GM12874 (cell line): ENCODE measurements around the gene GUCY2C.

ENCODE experiments used
- CTCF ChIP-seq: IDR thresholded peaks from 2 replicates; pipeline ENCODE4 v1.5.1; 2011; ENCODE audit warnings: low read depth, mild to moderate bottlenecking, control low read depth, low read length, moderate library complexity; ENCODE audit not compliant: insufficient read depth

Gene GUCY2C

GRCh38 chr12:14618983-14619382, 77.4 kb downstream of the GUCY2C start:
- TF ChIP-seq CTCF: 0 out of 2 replicates have a peak, but pooled peaks have one; percentile 24

GRCh38 chr12:14614704-14615121, 81.7 kb downstream of the GUCY2C start:
- TF ChIP-seq CTCF: no peak

GRCh38 chr12:14613718-14614117, 82.7 kb downstream of the GUCY2C start:
- TF ChIP-seq CTCF: no peak

GRCh38 chr12:14612898-14613445, 83.4 kb downstream of the GUCY2C start:
- no peak for TF ChIP-seq CTCF

GRCh38 chr12:14612250-14612649, 84.1 kb downstream of the GUCY2C start:
- TF ChIP-seq CTCF: no peak

GRCh38 chr12:14611640-14612203, 84.7 kb downstream of the GUCY2C start:
- no peak for TF ChIP-seq CTCF

- no peak for TF ChIP-seq CTCF
These were observed 88.8 kb downstream of the GUCY2C start for GRCh38 chr12:14607568-14607967.
